ENCODE results near the gene ABCC3. TPM values are rescaled to one million over a fixed set of nuclear protein-coding genes. Genes with fewer than 3 reads are reported as not detected.

ABCC3 gene
- total RNA-seq, 1 donor: 39.3 TPM

GRCh38 chr17:50588391-50589049 lies 46.2 kb upstream of the ABCC3 start:
- H3K4me3 ChIP-seq (ENCODE audit: low read depth, low read length): no peak overlapping the region
- DNase-seq (ENCODE audit: low read depth): no peak
- no peak for TF ChIP-seq CTCF (IDR thresholded peaks at IDR 0.05; ENCODE audit: insufficient read depth, low read depth, low read length)

GRCh38 chr17:50589095-50589705 lies 45.5 kb upstream of the ABCC3 start:
- H3K4me3 ChIP-seq (ENCODE audit: low read depth, low read length): no peak overlapping the region
- DNase-seq (ENCODE audit: low read depth): no peak

GRCh38 chr17:50590946-50591737 lies 43.5 kb upstream of the ABCC3 start:
- H3K4me3 ChIP-seq (ENCODE audit: low read depth, low read length): no peak overlapping the region
- no peak for DNase-seq (ENCODE audit: low read depth)
- TF ChIP-seq CTCF (IDR thresholded peaks at IDR 0.05; ENCODE audit: insufficient read depth, low read depth, low read length): no peak

More at GRCh38 chr17:50589095-50589705, 45.5 kb upstream of the ABCC3 start:
- TF ChIP-seq CTCF (IDR thresholded peaks at IDR 0.05; ENCODE audit: insufficient read depth, low read depth, low read length): no peak

- no peak for TF ChIP-seq CTCF (IDR thresholded peaks at IDR 0.05; ENCODE audit: insufficient read depth, low read depth, low read length)
- no peak for DNase-seq (ENCODE audit: low read depth)
- H3K4me3 ChIP-seq (ENCODE audit: low read depth, low read length): no peak overlapping the region
Observed at GRCh38 chr17:50593321-50593720, 41.4 kb upstream of the ABCC3 start.

GRCh38 chr17:50594128-50594823 lies 40.4 kb upstream of the ABCC3 start:
- no peak for DNase-seq (ENCODE audit: low read depth)
- no peak overlapping the region for H3K4me3 ChIP-seq (ENCODE audit: low read depth, low read length)
- TF ChIP-seq CTCF (IDR thresholded peaks at IDR 0.05; ENCODE audit: insufficient read depth, low read depth, low read length): no peak

GRCh38 chr17:50594892-50595291 lies 39.8 kb upstream of the ABCC3 start:
- no peak for TF ChIP-seq CTCF (IDR thresholded peaks at IDR 0.05; ENCODE audit: insufficient read depth, low read depth, low read length)
- DNase-seq (ENCODE audit: low read depth): no peak
- H3K4me3 ChIP-seq (ENCODE audit: low read depth, low read length): no peak overlapping the region

Data from fibroblast of villous mesenchyme (primary cell).